ENCODE results near the gene GRPEL1.
"Not testable (repeated sequence)": the region's sequence is repeated elsewhere in the genome, so short reads cannot be mapped to it uniquely, and the experiment has no call there.

Gene GRPEL1

DNA sequence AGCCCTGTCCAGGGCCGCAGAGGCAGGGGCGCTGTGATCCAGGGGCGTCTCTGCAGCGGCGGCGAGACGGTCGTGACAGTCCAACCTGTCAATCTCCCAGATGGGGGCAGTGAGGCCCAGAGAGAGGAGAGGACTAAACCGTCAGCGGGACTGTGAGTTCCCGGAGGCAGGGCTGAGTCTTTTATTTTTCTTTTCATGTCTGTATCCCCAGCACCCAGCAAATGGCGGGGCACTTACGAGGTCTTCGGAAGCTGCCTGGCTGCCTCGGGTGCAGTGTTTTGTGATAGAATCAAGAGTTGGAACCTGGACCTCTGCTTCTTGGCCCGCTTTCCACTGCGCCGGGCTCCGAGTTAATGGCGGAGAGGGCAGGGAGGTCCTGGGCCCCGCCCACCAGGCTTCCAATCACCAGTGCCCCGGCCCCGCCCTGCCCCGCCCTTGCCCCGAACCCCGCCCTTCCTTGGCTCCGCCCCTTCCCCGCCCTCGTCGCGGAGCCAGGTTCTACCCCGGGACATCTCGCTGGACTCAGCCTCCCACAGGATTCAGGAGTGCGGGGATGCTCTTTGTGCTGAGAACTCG, 35.3 kb upstream of the GRPEL1 start:
- Histone ChIP-seq H3K36me3 (ENCODE audit: insufficient read depth, low read length) (no peaks in the 10 kb centered on the region), H3K4me1 (ENCODE audit: insufficient read depth, low read length) (no peaks in the 10 kb centered on the region; the same call in 1 of the 2 replicates), H3K9ac (ENCODE audit: low read depth, low read length) (peak overlapping the region; percentile 84; the same call in 1 of the 2 replicates), H3K9me3 (ENCODE audit: control insufficient read depth, insufficient read depth, low read length) (no peaks in the 10 kb centered on the region)

DNA sequence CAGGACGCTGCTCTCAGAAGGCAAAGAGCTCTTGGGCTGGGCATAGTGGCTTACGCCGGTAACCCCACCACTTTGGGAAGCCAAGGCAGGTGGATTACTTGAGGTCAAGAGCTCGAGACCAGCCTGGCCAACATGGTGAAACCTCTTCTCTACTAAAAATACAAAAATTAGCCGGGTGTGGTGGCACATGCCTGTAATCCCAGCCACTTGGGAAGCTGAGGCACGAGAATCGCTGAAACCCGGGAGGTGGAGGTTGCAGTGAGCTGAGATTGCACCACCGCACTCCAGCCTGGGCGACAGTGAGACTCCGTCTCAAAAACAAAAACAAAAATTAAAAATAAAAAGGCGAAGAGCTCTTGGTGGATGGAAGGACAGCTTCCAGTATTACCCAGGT, 34.6 kb upstream of the GRPEL1 start:
- H3K9ac ChIP-seq (ENCODE audit: low read depth, low read length) = peak overlapping the region; percentile 84; the same call in 1 of the 2 replicates
- H3K4me1 ChIP-seq (ENCODE audit: insufficient read depth, low read length); H3K36me3 ChIP-seq (ENCODE audit: insufficient read depth, low read length); H3K9me3 ChIP-seq (ENCODE audit: control insufficient read depth, insufficient read depth, low read length): not testable (repeated sequence)

DNA sequence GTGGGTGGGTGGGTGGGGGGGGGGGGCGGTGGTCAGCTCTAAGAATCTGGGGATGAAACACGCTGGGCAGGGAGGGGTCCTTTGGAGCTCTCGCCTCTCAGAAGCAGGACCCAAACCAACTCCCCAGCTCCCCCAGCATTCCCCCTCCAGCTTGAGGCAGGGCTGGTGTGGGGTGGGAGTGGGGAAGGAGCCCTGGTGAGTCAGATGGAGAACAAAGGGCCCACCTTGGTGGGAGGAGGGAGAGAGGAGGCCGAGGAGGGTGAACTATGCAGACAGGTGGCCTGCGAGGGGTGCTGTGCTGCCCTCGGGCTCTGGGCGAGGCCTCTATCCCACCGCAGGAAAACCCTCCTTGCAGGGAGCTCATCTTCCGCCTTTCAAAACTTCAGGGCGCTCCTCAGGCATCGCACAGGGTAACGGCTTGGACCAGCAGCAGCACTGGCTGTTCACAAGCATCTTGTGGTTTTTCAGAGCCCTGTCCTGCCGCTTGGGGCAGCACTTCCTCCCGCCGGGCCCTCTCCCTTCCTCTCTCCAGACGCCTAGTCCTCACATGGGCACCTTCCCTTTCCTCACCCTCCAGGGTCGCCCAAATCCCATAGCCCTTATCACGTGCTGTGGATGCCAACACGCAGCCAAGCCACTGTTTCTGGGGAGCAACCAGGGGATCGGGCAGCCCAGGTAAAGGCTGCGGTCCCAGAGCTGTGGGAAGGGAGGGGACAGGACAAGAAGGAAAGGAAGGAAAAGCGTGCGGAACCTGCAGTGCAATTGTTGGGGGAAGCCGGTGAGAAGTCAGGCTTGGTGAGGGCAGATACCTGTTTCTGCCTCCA, 34.0 kb upstream of the GRPEL1 start:
- no peaks in the 10 kb centered on the region for H3K9me3 ChIP-seq (ENCODE audit: control insufficient read depth, insufficient read depth, low read length)

DNA sequence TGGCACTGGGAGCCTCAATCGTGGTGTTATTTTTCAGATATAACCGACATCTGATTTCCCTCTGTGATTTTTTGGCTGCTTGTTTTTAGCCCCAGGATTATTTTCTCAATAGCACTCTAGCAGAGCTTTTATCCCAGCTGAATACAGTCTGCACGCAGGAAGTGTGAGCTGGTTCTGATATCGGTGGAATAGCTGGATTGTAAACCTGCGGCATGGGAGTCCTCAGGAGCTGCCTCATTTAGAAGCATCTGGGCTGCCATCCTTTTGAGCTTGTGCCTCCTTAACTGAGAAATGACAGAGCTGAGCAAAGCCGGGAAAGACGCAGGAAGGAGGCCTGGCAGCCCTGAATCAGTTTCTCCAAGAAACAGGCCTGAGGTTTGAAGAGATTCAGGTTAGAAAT, 28.4 kb upstream of the GRPEL1 start:
- Histone ChIP-seq H3K9me3 (ENCODE audit: control insufficient read depth, insufficient read depth, low read length) (no peaks in the 10 kb centered on the region), H3K9ac (ENCODE audit: low read depth, low read length) (no peak overlapping the region), H3K36me3 (ENCODE audit: insufficient read depth, low read length) (no peaks in the 10 kb centered on the region), H3K4me1 (ENCODE audit: insufficient read depth, low read length) (no peaks in the 10 kb centered on the region)

More for the DNA sequence above, 34.0 kb upstream of the GRPEL1 start:
- Histone ChIP-seq H3K9ac (ENCODE audit: low read depth, low read length) (peak overlapping the region; percentile 45; the same call in 1 of the 2 replicates), H3K36me3 (ENCODE audit: insufficient read depth, low read length) (no peaks in the 10 kb centered on the region), H3K4me1 (ENCODE audit: insufficient read depth, low read length) (no peaks in the 10 kb centered on the region; the same call in 1 of the 2 replicates)

DNA sequence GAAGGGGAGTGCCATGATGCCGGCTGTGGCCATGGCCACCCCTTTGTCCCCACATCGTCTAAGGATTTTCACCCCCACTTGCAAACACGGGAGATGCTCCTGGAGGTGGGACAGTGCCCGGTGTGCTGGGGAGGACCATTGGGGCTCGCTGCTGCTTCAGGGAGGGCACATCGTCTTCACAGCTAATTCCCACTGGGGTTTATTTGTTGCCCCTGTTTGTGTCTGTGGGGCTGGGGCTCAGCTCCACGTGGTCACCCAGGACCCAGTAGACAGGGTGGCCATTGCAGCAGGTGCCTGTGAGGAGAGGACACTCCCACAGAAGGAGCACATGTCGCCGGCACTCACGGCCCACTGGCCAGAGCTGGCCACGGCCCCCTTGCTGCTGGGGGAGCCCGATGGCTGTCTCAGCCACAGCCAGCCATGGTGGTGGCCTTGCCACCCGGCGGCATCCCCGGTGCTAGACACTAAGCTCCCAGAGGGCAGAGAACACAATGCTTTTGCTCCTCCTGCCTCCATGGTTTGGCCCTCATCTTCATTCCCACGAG, 27.8 kb upstream of the GRPEL1 start:
- Histone ChIP-seq H3K9ac (ENCODE audit: low read depth, low read length) (no peak overlapping the region), H3K4me1 (ENCODE audit: insufficient read depth, low read length) (no peaks in the 10 kb centered on the region)

DNA sequence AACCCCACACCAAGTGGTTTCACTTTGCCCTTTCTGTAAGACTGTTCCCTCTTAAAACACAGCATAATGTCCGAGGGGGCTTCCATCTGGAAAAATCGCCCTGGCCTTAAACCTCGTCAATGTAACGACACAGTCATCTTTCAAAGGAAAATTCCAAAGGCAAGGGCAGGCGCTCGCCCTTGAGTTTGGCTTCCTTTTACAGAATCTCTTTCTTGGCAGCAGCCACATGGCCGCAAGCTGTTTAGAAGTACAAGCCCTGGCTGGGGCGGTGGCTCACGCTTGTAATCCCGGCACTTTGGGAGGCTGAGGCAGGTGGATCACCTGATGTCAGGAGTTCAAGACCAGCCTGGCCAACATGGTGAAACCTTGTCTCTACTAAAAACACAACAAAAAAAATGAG, 27.1 kb upstream of the GRPEL1 start:
- Histone ChIP-seq H3K4me1 (ENCODE audit: insufficient read depth, low read length) (no peaks in the 10 kb centered on the region), H3K36me3 (ENCODE audit: insufficient read depth, low read length) (no peaks in the 10 kb centered on the region), H3K9ac (ENCODE audit: low read depth, low read length) (no peak overlapping the region), H3K9me3 (ENCODE audit: control insufficient read depth, insufficient read depth, low read length) (no peaks in the 10 kb centered on the region)

More for the DNA sequence above, 27.8 kb upstream of the GRPEL1 start:
- no peaks in the 10 kb centered on the region for H3K36me3 ChIP-seq (ENCODE audit: insufficient read depth, low read length)
- no peaks in the 10 kb centered on the region for H3K9me3 ChIP-seq (ENCODE audit: control insufficient read depth, insufficient read depth, low read length)

DNA sequence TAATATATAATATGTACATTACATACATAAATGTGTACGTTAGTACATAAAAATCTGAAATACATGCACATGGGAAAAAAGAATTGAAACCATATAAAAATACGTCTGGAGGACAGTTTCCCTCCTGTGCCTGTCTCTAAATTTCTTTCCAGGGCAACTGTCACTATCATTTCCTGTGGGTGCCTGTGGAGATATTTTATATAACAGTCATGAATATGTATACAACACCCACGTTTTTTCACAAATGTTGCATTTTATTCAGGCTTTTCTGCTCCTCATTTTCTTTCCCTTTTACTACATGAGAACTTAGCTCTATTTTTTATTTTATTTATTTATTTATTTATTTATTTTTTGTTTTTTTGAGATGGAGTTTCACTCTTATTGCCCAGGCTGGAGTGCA, 24.2 kb upstream of the GRPEL1 start:
- Histone ChIP-seq H3K9me3 (ENCODE audit: control insufficient read depth, insufficient read depth, low read length) (peaks cover 4% of the 10 kb centered on the region; the same call in 1 of the 2 replicates), H3K9ac (ENCODE audit: low read depth, low read length) (no peak overlapping the region), H3K36me3 (ENCODE audit: insufficient read depth, low read length) (no peaks in the 10 kb centered on the region), H3K4me1 (ENCODE audit: insufficient read depth, low read length) (no peaks in the 10 kb centered on the region)

DNA sequence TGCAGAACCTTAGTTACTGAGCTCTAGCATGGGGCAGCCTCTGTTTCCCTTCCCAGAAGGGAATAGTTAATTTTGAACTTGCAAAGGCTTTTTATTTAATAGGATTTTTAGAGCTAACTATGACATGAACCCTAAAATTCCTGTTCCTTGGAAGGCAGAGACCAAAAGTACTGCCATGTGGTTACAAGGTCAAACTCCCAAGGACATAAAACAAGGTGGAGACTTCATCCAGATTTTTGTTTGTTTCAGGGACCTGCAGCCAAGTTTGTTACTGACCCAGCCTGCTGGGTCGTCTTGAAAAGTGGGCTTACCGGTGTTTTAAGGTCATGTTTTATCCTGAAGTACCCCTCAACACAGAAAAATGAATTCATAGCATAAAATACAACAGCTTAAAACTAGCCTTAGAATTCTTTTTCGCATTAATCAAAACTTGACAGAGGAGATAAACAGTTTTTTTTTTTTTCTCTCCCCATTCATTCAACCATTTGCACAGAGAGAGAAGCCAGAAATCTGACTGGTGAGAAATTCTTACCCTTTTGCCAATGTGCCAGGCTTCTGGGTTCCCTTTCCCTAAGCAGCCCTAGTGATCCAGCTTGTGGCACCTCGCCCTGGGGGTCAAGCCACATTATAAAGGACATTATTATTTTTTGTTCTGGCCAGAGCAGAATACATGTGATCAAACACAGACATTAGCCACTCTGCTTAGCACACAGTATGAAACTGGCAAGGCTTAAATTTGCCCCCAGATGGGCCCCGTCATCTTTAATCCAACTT, 21.5 kb upstream of the GRPEL1 start:
- Histone ChIP-seq H3K9ac (ENCODE audit: low read depth, low read length) (no peak overlapping the region), H3K9me3 (ENCODE audit: control insufficient read depth, insufficient read depth, low read length) (peaks cover 5% of the 10 kb centered on the region; the same call in 1 of the 2 replicates), H3K36me3 (ENCODE audit: insufficient read depth, low read length) (no peaks in the 10 kb centered on the region), H3K4me1 (ENCODE audit: insufficient read depth, low read length) (no peaks in the 10 kb centered on the region)

DNA sequence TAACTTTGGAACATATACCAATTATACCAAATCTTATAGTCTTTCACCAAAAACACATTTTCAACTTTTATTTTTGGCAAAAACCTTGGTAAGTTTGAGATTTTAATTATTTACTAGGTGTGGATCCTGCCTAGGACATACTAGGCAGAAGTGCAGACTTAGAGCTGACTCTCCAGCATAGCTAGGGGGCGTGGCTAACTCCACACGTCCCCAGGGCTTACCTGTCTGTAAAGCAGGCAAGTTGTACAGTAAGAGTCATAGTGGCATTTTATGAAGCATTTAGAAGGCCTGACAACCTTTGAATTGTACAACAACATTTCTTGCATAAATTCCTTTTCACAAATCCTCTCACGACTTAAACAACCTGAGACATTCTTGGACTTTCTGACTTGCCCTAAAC, 19.2 kb upstream of the GRPEL1 start:
- Histone ChIP-seq H3K9me3 (ENCODE audit: control insufficient read depth, insufficient read depth, low read length) (peaks cover 5% of the 10 kb centered on the region; the same call in 1 of the 2 replicates), H3K4me1 (ENCODE audit: insufficient read depth, low read length) (no peaks in the 10 kb centered on the region), H3K9ac (ENCODE audit: low read depth, low read length) (no peak overlapping the region)

DNA sequence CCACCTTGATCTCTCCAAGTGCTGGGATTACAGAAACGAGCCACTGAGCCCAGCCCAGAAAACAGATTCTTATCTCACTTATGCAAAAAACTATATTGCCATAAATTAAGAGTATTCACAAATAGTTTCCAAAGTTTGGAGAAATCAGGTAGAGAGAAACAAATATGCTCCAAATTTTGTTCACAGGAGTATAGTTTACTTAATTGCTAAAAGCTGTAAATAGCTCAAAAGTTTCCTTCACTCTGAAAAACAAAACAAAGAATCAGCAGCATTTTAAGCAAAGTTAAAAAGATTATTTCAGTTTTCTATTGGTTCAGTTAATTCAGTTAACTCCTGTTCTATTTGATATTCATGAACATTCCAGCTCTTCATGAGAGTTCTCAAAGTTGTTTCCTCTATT, 18.5 kb upstream of the GRPEL1 start:
- Histone ChIP-seq H3K9ac (ENCODE audit: low read depth, low read length) (no peak overlapping the region), H3K9me3 (ENCODE audit: control insufficient read depth, insufficient read depth, low read length) (peaks cover 5% of the 10 kb centered on the region; the same call in 1 of the 2 replicates), H3K4me1 (ENCODE audit: insufficient read depth, low read length) (no peaks in the 10 kb centered on the region; the same call in 1 of the 2 replicates)

More for the DNA sequence above, 19.2 kb upstream of the GRPEL1 start:
- H3K36me3 ChIP-seq (ENCODE audit: insufficient read depth, low read length) = no peaks in the 10 kb centered on the region

DNA sequence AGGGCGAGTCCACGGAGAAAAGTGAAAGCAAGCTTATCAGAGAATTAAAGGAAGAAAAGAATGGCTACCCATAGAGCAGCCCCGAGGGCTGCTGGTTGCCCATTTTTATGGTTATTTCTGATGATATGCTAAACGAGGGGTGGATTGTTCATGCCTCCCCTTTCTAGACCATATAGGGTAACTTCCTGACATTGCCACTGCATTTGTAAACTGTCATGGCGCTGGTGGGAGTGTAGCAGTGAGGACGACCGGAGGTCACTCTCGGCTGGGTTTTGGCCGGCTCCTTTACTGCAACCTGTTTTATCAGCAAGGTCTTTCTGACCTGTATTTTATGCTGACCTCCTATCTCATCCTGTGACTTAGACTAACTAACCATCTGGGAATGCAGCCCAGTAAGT, 16.7 kb upstream of the GRPEL1 start:
- H3K4me1 ChIP-seq (ENCODE audit: insufficient read depth, low read length); H3K36me3 ChIP-seq (ENCODE audit: insufficient read depth, low read length); H3K9me3 ChIP-seq (ENCODE audit: control insufficient read depth, insufficient read depth, low read length); H3K9ac ChIP-seq (ENCODE audit: low read depth, low read length): not testable (repeated sequence)

More for the DNA sequence above, 18.5 kb upstream of the GRPEL1 start:
- H3K36me3 ChIP-seq (ENCODE audit: insufficient read depth, low read length) = no peaks in the 10 kb centered on the region

DNA sequence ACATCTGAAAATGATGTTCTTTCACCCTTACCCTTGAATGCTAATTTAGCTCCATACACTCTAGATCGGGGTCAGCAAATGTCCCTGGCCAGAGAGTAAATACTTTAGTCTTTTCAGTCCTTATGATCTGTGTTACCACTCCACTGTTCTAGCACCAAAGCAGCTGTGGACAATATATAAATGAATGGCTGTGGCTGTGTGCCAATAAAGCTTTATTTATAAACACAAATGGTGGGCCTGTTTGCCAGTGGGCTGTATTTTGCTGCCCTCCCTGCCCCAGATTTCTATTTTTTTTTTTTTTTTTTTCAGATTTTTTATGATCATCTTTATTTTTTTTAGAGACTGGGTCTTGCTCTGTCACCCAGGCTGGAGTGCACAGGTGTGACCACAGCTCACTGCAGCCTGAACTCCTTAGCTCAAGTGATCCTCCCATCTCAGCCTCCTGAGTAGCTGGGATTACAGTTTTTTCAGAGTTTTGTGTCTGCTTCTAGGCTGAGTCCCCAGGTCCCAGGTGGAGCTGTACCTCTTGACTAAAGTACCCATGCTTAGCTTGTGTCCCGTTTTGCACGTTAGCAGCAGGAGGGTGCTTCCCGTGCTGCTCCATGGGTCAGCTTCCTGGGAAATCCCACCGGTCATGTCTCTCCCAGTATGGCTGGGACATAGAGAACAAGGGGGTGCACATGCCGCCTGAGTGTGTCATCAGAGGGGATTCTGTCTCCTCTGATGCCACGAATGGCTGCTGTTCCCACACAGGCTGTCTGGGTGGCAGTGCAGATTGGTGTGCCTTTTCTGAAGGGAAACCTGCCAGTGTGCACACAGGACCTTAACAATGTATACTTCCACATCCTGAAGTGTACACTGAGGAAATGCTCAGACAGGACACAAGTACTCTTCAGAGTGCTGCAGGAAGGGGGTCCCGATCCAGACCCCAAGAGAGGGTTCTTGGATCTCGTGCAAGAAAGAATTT, 16.0 kb upstream of the GRPEL1 start:
- Histone ChIP-seq H3K9ac (ENCODE audit: low read depth, low read length) (no peak overlapping the region), H3K36me3 (ENCODE audit: insufficient read depth, low read length) (no peaks in the 10 kb centered on the region), H3K4me1 (ENCODE audit: insufficient read depth, low read length) (no peaks in the 10 kb centered on the region; the same call in 1 of the 2 replicates)

DNA sequence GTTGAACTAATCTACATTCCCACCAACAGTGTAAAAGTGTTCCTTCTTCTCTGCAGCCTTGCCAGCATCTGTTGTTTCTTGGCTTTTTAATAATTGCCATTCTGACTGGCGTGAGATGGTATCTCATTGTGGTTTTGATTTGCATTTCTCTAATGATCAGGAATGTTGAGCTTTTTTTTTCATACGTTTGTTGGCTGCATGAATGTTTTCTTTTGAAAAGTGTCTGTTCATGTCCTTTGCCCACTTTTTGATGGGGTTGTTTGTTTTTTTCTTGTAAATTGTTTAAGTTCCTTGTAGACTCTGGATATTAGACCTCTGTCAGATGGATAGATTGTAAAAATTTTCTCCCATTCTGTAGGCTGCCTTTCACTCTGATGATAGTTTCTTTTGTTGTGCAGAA, 12.0 kb upstream of the GRPEL1 start:
- not testable (repeated sequence) for H3K9me3 ChIP-seq (ENCODE audit: control insufficient read depth, insufficient read depth, low read length); H3K9ac ChIP-seq (ENCODE audit: low read depth, low read length); H3K4me1 ChIP-seq (ENCODE audit: insufficient read depth, low read length); H3K36me3 ChIP-seq (ENCODE audit: insufficient read depth, low read length)

More for the DNA sequence above, 16.0 kb upstream of the GRPEL1 start:
- peaks cover 5% of the 10 kb centered on the region; the same call in 1 of the 2 replicates for H3K9me3 ChIP-seq (ENCODE audit: control insufficient read depth, insufficient read depth, low read length)

Data from ES-I3 (cell line).